Gastroesophageal sphincter (tissue), 2 donors: ENCODE measurements around the gene SCD.

Experiments
- EP300 ChIP-seq: sonication (generic); formaldehyde crosslinking; IDR thresholded peaks from one replicate; pipeline ENCODE4 v1.6.1; 2017; ENCODE audit warnings: antibody characterized with exemption, mild to moderate bottlenecking
- POLR2A ChIP-seq, 2 donors: fragments of 450-650 bp; IDR thresholded peaks; one replicate each; pipeline ENCODE4 v1.6.1; 2017; ENCODE audit warnings: antibody characterized with exemption in 2 of 2, mild to moderate bottlenecking in 2 of 2, moderate library complexity in 1 of 2

DNA sequence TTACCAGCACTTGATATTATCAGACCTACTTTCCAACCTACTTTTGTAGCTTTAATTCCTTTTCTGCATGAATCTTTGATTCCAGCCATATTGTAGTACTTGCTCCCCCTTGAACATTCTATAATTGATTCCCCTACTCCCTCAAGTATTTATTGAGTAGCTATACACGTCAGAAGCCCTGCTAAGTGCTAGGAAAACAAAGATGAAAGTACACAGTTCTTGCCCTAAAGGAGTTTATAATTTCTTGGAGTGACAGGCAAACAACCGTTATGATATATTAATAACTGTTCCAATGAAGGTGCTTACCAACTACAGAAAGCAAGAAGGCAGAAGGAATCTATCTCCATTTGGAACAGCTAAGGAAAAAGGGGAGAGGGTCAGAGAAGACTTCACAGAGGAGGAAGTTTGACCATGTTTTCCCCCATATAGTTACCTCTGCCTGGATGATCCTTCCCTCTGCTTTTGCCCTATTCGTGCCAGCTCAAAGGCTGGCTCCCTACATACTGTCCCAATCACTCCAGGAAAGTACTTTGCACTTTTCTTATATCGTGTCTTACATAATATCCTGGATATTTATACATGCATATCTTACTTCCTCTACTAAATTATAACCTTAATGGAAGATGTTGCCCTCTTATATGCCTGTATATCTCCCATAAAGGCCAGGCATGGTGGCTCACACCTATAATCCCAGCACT lies 54.7 kb downstream of the SCD start:
- TF ChIP-seq POLR2A (IDR thresholded peaks at IDR 0.05): no peak
- TF ChIP-seq EP300: no peak
